HG02870 (cell line): ENCODE data around the gene SNX3.
A peak's percentile ranks its signal among the peaks of the same experiment; 100 is the strongest.
"Not testable (repeated sequence)": the region's sequence is repeated elsewhere in the genome, so short reads cannot be mapped to it uniquely, and the experiment has no call there.

Source experiments
- ATAC-seq: cut with Tn5 transposase; IDR thresholded peaks from one replicate; pipeline ENCODE4 v1.9.1; 2021; ENCODE audit warnings: mild to moderate bottlenecking, moderate library complexity; ENCODE audit not compliant: unreplicated experiment

SNX3 gene

DNA sequence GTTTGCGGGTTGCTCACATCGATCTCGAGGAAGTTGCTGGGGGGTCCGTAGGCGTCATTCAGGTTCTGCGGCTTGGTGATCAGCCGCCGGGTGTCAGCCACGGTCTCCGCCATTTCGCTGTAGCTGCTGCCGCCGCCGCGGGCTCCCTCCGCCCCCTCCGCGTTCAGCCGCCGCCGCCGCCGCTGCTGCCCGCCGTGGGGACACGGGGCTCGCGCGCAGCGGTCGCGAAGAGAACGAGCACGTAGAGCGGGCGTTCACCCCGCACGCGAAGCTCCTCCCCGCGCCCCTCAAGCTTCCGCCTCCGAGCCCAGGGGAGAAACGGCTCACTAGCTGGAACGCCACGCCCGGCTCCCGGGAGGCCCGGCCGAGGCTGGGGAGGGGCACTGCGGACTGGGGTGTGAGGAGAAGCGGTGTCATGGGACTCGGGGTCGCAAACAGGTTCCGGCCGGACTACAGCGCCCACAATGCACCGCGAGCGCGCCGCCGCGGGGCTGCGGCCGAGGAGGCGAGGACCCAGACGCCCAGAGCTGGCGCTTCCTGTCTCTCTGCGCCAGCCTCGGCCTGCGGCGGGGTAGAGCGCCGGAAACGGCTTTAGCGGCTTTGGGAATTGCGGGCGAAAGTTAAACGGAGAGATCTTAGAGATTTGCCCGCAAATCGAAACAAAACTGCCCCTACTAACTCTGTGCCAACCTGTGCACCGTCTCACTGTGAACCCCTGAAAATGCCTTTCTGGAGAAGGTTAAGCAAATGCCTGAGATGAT, at the start of gene SNX3:
Gene SNX3 (minus strand): TSS at position 232 of the 761 bp plus-strand sequence. CDS start 119 bp downstream, at position 113.
- peak; percentile 88 for ATAC-seq

- no peak for ATAC-seq
Measured at GRCh38 chr6:108309844-108310243, 49.0 kb upstream of the SNX3 start.

DNA sequence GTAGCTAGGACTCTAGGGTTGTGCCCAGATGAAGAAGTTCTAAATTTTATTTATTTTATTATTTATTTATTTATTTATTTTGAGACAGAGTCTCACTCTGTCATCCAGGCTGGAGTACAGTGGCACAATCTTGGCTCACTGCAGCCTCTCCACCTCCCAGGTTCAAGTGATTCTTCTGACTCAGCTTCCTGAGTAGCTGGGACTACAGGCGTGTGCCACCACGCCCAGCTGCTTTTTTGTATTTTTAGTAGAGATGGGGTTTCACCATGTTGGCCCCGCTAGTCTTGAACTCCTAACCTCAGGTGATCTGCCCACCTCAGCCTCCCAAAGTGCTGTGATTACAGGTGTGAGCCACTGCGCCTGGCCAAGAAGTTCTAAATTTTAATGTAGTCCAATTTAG, 47.8 kb upstream of the SNX3 start:
- not testable (repeated sequence) for ATAC-seq

DNA sequence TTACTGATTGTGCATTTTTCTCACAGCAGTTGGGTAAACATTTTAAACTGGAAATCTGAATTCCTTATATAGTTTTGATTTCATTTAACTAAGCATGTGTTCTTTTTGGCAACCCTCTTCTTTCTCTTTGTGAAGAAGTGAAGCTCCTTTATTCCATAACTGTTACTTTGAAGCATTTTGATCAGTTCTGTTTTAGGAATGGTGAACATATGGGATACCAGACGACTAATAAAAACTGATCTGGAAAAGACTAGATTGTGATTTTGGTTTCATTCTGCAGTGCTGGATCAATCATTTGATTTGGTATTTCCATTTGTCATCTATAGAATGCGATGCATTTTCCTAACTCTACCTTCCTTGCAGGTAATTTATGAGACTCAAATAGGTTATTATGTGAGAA, 43.8 kb upstream of the SNX3 start:
- no peak for ATAC-seq

GRCh38 chr6:108302386-108302785, 41.5 kb upstream of the SNX3 start:
- ATAC-seq = no peak

GRCh38 chr6:108295676-108296075, 34.8 kb upstream of the SNX3 start:
- no peak for ATAC-seq

DNA sequence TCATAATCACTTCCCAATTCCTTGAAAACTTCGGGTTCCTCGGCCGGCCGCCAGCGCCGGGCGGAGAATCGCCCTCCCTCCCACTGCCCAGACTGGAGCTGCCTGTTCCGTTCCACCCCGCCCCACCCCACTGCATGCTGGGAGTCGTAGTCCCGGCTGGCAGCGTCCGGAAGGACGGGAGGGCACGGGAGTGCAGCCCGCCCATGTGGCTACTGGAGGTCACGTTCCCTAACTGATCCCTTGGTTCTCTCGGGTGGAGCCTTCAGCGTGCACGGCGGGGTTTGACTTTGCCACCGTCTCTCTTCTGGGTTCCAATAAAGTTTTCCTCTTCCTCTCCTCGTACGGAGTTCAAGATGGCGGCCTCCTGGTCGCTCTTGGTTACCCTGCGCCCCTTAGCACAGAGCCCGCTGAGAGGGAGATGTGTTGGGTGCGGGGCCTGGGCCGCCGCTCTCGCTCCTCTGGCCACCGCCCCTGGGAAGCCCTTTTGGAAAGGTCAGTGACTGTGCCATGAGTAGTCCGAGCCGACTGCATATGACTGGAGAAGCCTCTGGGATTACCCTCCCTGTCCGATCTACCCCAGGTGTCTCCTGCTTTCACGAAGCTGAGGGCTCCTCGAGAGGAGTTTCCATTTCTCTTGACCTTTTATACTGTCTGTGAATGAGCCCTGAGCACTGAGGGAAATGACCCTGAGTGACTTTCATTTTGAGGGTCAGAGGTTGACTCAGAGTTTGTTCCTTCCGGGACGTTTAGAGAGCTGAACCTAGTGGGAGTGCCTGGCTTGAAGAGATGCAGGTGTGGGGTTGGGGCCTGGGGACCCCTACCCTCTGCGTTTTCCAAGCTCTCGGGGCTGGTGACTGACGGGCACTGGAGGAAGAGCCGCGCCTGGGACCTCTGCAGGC, 34.1 kb upstream of the SNX3 start, which contains the start of gene AFG1L:
Gene AFG1L (plus strand): TSS at position 328 of the 899 bp plus-strand sequence. CDS start 26 bp downstream, at position 354.
- ATAC-seq = peak; percentile 79

DNA sequence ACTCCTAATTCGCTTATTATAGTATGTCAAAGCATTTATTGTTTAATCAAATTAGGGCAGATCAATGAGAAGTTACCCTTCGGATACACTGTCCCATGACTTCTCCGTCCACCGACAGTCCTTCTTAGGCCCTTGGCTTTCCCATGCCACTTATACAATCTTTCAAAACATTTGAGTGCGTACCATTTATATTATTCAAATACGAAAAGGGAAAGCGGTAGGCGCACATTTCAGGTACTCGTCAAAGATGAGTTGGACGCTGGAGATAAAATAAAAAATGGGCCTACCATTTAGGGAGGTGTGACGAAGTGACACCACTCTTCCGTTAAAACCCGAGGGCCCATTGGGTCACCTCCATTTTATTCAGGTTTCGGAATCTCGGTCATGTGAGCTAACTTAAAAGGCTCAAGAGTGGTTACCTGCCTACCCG, 33.5 kb upstream of the SNX3 start:
- ATAC-seq = peak; percentile 25

- ATAC-seq = no peak
Measured at GRCh38 chr6:108293527-108294296, 32.9 kb upstream of the SNX3 start.

DNA sequence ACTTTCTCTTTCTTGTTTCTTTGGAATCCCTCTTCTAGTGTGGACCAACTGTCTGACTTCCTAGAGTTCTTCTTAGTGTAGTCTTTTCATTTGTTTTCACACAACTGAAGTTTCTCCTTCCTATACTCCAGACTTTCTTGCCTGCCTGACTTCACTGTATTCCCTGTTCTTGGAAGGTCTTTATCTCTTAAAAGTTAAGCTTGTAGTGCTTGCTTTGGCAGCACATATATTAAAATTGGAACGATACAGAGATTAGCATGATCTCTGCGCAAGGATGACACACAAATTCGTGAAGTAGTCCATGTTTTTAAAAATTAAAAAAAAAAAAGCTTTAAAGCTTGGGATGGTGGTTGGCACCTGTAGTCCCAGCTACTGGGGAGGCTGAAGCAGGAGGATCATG, 31.7 kb upstream of the SNX3 start:
- ATAC-seq = not testable (repeated sequence)

DNA sequence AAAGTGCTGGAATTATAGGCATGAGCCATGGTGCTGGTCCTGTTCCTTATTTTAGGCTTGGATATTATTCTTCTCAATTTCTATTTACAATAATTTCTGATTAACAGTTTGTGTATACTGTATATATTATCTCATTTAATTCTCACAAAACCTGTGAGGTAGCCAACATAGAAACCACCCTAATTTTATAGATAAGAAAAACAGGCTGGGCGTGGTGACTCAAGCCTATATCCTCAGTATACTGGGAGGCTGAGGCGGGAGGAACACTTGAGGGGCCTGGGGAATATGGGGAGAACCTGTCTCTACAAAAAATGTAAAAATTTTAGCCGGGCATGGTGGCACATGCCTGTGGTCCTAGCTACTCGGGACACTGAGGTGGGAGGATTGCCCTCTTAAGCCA, 30.3 kb upstream of the SNX3 start:
- ATAC-seq = no peak

GRCh38 chr6:108288742-108289141, 27.9 kb upstream of the SNX3 start:
- ATAC-seq = no peak

GRCh38 chr6:108287373-108287772, 26.5 kb upstream of the SNX3 start:
- ATAC-seq = no peak

- ATAC-seq = no peak
Measured at GRCh38 chr6:108286366-108286765, 25.5 kb upstream of the SNX3 start.

- no peak for ATAC-seq
Measured at GRCh38 chr6:108285381-108285780, 24.5 kb upstream of the SNX3 start.

DNA sequence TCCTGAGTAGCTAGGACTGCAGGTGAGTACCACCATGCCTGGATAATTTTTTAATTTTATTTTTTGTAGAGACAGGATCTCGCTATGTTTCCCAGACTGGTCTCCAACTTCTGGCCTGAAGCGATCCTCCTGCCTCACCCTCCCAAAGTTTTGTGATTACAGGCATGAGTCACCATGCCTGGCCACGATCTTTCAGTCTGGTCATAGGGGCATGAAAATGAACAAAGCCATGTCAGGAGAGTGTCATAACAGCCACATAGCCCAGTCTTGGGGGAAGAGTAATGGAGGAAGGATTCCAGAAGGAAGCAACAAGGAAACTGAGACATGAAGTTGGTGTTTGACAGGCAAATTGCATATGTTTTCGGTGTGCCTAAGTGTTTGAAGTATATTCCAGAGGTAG, 17.0 kb upstream of the SNX3 start:
- ATAC-seq = no peak

DNA sequence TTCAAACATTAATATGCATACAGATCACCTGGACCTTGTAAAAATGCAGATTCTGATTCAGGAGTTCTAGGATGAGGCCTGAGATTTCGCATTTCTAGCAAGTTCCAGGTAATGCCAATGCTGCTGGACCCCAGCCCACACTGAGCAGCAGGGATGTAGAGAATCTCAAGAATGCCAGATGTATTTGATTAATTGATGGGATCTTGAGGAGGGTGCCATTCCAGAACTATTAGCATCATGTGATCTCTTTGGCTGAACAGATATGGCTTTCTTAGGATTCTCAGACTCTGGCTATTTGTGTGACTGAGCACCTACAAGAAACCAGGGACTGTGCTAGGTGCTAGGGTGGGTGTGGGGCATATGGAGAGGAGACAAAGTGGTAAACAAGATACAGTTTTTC, 16.5 kb upstream of the SNX3 start:
- ATAC-seq = no peak

- no peak for ATAC-seq
Measured at GRCh38 chr6:108275976-108276375, 15.1 kb upstream of the SNX3 start.

DNA sequence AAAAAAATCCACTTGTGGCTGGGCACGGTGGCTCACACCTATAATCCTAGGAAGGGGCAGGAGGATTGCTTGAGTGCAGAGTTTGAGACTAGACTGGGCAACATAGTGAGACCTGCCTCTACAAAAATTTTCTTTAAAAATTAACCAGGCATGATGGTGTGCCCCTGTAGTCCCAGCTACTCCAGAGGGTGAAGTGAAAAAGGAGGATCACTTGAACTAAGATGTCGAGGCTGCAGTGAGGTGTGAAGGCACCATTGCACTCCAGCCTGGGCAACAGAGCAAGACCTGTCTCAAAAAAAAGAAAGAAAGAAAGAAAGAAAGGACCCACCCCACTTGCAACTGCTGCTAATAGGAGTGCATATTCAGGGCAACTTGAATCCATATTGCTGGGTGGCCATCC, 13.7 kb upstream of the SNX3 start:
- ATAC-seq = no peak

DNA sequence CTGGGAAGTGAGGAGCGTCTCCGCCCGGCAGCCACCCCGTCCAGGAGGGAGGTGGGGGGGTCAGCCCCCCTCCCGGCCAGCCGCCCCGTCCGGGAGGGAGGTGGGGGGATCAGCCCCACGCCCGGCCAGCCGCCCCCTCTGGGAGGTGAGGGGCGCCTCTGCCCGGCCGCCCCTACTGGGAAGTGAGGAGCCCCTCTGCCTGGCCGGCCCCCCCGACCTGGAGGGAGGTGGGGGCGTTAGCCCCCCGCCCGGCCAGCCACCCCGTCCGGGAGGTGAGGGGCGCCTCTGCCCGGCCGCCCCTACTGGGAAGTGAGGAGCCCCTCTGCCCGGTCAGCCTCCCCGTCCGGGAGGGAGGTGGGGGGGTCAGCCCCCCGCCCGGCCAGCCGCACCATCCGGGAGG, 9.1 kb upstream of the SNX3 start:
- not testable (repeated sequence) for ATAC-seq

DNA sequence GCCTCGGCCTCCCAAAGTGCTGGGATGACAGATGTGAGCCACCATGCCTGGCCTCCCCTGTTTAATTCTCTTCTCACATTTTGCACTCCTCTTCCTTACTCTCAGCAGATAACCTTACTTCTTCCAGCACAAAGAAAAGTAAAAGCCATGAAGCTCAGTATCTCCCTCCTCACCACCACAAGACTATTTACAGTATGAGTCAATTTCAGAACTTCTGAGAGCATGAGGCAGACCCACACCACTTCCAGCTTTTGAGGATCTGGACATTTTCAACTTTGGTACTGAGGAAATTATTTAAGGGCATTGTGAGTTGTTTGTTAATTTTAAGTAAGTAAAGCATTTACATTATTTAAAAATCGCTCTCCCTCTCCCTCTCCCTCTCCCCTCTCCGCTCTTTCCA, 8.0 kb upstream of the SNX3 start:
- no peak for ATAC-seq
